Fibroblast of skin of left quadriceps (primary cell): ENCODE results near the gene SLC2A2.

Source experiments
- DNase-seq, 2 experiments: peaks; one replicate each; pipeline ENCODE4 v3.0.0-alpha.2; 2013; ENCODE audit warnings: low read depth in 2 of 2

SLC2A2 gene

DNA sequence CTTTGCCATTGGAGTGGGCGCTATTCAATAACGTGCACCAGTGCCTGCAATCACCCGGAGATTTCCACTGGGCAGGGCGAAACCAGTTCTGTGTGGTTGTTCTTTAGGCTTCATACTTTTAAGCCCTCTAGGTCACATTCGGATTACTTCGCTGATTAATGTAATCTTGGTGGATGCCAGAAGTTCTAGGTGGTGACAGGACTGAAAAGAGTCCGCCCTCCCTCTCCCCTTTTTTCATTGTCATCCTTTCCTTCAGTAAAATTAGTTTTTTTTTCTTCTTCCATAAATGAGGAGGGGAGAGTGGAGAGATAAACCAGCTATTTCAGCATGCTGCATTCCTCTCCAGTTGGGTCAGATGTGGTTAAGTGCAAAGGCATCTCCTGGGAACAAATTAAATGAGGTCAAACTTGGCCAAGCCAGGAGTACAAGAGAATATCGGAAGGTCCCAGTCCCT is 2.3 kb upstream of the SLC2A2 start:
- peak; percentile 83 to 85 for DNase-seq

- peak; percentile 89 for DNase-seq
Observed at GRCh38 chr3:171028025-171028778, 1.7 kb upstream of the SLC2A2 start.

DNA sequence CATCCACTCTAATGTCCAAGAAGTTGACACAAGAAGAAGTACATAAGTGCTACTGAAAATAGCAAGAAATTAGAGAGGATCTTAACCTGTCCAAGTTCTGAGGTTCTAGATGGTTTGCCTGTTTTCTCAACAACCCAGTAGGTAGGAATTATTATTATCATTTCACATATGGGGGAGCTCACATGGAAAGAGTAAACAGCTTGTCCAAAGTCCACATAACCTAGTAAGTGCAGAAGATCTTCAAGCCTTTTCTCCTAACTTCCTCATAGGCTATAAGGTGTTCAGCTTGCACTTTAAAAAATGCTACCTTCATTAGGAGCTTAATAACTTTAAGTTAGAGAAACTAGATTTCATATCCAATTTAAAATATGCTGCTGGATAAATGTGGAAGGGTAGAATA is 3.0 kb downstream of the SLC2A2 start:
- no peak for DNase-seq

- no peak for DNase-seq
Observed at GRCh38 chr3:171021377-171021776, 5.1 kb downstream of the SLC2A2 start.

- no peak for DNase-seq
Observed at GRCh38 chr3:171018156-171018935, 8.2 kb downstream of the SLC2A2 start.

- no peak for DNase-seq
Observed at GRCh38 chr3:171013822-171014748, 12.4 kb downstream of the SLC2A2 start.

DNA sequence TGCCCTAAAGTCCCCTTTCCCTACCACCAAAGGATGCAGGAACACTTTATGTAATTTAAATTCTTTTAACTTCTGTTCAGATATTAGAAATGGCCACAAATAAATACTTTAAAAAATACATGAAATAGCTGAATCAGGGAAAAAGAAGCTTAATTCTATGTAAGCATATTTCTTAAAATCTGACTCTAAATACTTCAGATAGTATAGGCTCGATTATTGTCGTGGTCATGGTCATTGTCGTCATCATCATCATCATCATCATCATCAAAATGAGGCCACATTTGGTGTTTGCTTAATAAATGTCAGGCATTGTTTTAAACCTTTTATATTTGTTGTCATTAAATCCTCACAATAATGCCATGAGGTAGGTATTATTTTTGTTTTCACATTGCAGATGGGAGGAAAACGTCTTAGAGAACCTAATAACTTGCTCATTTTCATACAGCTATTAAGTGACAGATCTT is 14.6 kb downstream of the SLC2A2 start:
- DNase-seq, result no peak

DNA sequence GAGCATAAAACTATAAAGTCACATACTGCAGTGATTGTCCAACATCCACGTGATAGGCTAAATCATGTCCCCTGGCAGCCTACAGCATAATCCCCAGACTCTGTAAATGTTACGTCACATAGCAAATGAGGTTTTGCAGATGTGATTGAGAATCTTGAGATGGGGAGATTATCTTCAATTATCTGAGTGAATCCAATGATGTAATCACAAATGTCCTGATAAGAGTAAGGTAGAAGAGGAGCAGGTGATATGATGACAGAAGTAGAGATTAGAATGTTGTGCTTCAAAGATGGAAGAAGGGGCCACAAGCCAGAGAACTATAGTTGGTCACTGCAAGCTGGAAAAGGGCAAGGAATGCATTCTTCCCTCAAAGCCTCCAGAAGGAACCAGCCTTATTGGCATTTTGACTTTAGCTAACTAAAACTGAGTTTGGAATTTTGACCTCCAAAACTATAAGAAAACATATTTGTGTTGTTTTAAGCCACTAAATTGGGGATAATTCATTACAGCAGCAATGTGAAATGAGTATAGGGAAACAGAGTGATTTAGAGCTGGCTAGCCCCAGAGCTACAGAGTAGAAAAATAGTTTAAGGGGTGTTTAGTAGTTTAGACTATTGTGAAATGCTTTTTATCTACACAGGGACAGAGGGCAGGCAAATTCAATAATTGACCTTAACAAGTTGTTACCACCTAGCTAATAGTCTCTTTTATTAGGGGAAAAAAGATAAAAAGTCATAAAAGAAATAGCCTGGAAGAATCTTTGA is 15.2 kb downstream of the SLC2A2 start:
- no peak for DNase-seq

DNA sequence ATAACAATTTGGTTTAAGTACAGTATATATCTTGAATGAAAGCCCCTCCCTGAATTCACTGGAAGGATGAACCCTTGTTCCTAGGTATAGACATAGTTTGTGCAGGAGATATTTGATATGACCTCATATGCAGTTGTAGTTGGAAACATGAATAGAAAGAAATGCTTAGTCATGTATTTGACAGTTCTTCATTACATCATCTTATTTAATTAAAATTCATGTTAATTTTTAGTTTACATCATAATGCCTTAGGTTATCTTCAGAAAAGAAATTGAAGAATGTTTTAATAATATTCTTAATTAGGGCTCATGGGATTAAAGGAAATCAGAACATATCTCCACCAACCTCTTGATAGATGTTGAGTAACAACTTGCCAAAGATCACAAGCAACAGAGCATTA is 19.2 kb downstream of the SLC2A2 start:
- no peak for DNase-seq

GRCh38 chr3:171005648-171006047 is 20.9 kb downstream of the SLC2A2 start:
- DNase-seq, result peak in 1 of 2 experiments; percentile 56

DNA sequence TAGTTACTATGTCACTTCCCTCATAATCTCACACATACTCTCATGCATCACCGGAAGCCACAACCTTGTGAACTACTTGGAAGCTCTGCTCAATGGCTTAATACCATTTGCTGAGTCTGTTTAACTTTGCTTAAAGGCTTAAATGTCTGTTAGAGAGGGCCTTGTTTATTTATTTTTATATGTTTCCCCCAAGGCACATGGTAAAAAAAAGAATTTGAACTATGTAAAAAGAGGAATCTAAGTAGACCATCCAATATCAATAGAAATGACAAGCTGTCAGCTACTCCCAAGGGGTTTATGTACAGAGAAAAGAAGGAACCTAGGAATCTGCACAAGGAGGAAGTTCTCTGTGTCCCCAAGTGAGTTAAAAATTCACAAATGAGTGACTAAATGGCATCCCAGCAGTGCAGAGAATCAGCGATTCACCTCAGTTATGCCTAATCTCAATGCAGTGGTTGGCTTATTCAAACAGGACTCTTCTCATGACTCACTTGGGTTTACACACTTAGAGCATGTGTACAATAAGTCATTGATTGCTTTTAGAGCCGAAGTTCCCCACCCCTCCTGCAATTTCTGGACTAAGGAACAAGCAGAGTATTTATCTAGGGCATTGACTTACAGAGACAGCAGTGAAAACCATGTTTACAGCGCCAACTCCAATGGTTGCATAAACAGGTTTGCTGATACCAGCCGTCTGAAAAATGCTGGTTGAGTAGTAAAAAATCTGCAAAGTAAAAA is 24.4 kb downstream of the SLC2A2 start:
- no peak for DNase-seq

DNA sequence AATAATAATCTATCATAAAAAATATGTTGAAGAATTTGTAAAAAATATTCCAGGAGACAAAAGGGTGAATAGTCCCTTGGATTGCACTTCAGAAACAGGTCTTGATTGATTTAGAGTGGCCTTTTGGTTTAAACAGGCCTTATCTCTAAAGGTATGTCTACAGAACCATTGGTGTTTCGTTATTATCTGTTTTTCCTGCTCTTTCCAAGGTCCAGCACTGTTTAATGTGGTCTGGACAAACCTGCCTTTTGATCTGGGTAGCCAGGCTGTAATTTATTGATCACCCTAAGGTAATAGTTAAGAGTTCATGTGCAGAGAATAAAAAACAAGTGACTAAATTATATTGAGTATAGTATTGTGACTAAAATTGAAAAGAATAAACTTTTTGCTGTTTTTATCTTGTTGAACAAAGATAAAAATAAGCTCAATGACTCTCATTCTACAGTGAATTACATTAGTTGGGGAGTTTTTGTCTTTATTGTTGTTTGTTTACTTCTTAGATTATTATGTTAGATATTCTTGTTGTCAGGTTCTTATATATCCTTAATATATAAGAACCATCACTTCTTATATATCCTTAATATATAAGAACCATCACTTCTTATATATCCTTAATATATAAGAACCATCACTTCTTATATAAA is 25.1 kb downstream of the SLC2A2 start:
- no peak for DNase-seq

DNA sequence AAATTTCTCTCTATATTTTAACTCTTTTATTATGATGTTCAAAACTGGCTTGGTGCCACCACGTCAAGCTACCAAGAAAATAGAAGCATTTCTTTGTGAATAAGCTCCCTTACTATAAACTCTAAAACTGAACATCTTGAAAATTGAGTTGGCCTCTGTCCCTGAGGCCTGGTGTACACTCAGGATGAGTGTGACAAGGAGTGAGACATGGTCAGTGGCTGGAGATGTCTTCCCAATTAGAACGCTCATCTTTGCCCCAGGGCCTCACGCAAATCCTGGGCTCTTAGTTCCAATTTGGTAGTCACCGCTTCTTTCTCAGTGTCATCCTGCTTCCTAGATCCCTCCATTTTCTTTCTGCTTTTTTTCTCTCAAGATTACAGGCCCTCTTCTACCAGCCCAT is 26.2 kb downstream of the SLC2A2 start:
- no peak for DNase-seq

DNA sequence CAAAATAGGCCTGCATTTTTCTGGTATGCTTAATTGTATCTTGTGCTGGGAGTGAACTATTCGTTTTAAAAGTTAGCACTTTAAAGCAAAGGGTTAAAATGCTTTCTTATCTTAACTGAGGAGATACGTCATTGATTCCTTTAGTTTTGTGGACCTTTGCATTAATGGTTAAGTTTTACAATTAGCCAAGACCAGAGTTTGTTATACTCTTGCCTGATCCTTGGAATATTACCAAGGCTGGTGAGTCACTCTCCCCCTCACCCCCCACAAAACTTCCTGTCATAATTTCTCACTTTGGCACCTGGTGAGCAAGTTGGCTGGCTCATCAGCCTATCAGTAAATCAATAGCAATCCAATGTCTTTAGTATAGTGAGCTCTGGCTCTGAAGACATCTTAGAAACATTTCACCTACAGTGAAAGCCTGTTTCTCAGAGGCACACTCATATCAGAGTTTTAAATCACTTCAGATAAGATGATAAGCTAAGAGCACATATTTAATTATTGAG is 26.7 kb downstream of the SLC2A2 start:
- DNase-seq, result peak; percentile 89 to 90

GRCh38 chr3:170997961-170998913 is 28.3 kb downstream of the SLC2A2 start:
- DNase-seq, result peak; percentile 48 to 53

DNA sequence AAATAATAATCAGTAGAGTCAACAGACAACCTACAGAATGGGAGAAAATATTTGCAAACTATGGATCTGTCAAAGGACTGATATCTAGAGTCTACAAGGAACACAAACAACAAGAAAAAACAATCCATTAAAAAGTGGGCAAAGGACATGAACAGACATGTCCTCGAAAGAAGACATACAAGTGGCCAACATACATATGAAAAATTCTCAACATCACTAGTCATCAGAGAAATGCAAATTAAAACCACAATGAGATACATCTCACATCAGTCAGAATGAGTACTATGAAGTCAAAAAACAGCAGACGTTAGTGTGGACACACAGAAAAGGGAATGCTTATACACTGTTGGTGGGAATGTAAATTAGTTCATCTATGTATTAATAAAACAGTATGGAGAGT is 33.7 kb downstream of the SLC2A2 start:
- DNase-seq, result peak in 1 of 2 experiments; percentile 19

DNA sequence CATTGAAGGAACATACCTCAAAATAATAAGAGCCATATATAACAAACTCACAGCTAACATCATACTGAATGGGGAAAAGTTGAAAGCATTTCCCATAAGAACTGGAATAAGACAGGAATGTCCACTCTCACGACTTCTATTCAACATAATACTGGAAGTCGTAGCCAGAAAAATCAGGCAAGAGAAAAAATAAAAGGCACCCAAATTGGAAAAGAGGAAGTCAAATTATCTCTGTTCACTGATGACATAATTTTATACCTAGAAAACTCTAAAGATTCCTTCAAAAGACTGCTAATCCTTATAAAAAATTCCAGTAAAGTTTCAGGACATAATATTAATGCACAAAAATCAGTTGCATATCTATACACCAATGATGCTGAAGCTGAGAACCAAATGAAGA is 34.9 kb downstream of the SLC2A2 start:
- no peak for DNase-seq

DNA sequence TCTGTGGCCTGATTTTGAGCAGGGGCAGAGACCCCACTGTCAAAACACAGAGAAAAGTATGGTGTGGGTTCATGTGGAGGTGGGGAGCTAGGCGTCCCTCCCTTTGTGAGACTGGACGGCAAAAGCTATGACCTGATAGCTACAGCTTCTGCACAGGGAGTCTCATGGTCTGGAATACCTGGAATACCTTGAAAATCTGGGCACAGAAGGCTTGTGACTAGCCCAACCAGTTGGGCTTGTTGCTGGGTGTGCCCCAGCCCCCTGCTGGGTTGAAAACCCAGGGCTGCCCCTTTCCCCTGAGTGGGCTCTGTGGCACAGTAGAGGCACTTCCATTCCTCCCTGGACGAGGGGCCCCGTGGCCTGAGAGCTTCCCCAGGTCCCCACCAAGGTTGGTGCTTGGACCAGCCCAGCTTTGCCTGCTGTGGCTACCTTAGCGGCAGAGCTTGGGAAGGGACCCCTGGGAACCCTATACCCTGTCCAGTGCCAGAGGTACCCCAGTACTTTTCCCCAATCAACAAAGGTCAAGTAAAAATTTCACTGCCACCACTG is 37.3 kb downstream of the SLC2A2 start:
- no peak for DNase-seq
